IMR-90 (cell line): ENCODE measurements around the gene PLSCR2.

Experiments used
- CEBPB ChIP-seq: IDR thresholded peaks from 2 replicates; pipeline ENCODE4 v1.6.1; 2012; ENCODE audit warnings: low read depth, low read length, improper control_type of control experiment
- POLR2A ChIP-seq: IDR thresholded peaks from 2 replicates; pipeline ENCODE4 v1.6.1; 2012; ENCODE audit warnings: mild to moderate bottlenecking, low read depth, low read length
- RAD21 ChIP-seq: IDR thresholded peaks from 2 replicates; pipeline ENCODE4 v1.6.1; 2012; ENCODE audit warnings: low read length, improper control_type of control experiment
- RCOR1 ChIP-seq: IDR thresholded peaks from 2 replicates; pipeline ENCODE4 v1.6.1; 2012; ENCODE audit warnings: mild to moderate bottlenecking, low read length, improper control_type of control experiment; ENCODE audit not compliant: insufficient replicate concordance
- SMC3 ChIP-seq: fragments of 150-350 bp; IDR thresholded peaks from 2 replicates; pipeline ENCODE4 v1.6.1; 2016; ENCODE audit warnings: low read depth, mild to moderate bottlenecking, antibody characterized with exemption, low read length, moderate library complexity
- TF ChIP-seq, protein P1 (sequence below): conservative IDR thresholded peaks from 2 replicates; pipeline ENCODE4 v1.5.1; 2012; ENCODE audit warnings: mild to moderate bottlenecking, low read depth, low read length, improper control_type of control experiment

DNA sequence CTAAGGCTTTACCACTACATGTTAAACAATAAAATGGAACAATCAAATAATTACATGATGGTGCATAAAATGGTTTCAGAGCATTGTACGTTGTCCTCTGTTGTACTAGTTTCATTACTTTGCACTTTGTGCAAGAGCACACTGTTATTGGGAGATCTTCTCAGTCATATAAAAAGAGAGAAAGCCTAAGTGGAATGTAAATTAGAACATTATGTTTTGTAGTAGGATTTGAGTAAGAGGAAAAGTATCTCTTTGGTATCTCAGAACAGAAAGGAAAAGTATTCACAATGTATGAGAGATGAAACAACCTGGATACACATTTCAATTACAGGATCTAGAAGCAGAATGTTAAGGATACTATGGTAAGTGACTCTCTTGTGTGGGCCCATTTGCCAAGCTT lies 26.9 kb upstream of the PLSCR2 start:
- TF ChIP-seq, protein P1, sequence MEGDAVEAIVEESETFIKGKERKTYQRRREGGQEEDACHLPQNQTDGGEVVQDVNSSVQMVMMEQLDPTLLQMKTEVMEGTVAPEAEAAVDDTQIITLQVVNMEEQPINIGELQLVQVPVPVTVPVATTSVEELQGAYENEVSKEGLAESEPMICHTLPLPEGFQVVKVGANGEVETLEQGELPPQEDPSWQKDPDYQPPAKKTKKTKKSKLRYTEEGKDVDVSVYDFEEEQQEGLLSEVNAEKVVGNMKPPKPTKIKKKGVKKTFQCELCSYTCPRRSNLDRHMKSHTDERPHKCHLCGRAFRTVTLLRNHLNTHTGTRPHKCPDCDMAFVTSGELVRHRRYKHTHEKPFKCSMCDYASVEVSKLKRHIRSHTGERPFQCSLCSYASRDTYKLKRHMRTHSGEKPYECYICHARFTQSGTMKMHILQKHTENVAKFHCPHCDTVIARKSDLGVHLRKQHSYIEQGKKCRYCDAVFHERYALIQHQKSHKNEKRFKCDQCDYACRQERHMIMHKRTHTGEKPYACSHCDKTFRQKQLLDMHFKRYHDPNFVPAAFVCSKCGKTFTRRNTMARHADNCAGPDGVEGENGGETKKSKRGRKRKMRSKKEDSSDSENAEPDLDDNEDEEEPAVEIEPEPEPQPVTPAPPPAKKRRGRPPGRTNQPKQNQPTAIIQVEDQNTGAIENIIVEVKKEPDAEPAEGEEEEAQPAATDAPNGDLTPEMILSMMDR: no peak
- TF ChIP-seq POLR2A (no peak), SMC3 (no peak), CEBPB (no peak), RAD21 (no peak), RCOR1 (no peak)
